ENCODE results near the gene SCMH1. TPM values are rescaled to one million over a fixed set of nuclear protein-coding genes. Genes with fewer than 3 reads are reported as not detected.

The SCMH1 gene
- total RNA-seq, 1 donor from 2014 or later, result 21.2 TPM

GRCh38 chr1:41009466-41009865 lies 232.6 kb downstream of the SCMH1 start:
- intact Hi-C loops (cut with micrococcal nuclease), result no loop called here

- intact Hi-C loops (cut with micrococcal nuclease), result no loop called here
These were observed 234.9 kb downstream of the SCMH1 start for GRCh38 chr1:41006942-41007865.

- intact Hi-C loops (cut with micrococcal nuclease), result no loop called here
These were observed 236.2 kb downstream of the SCMH1 start for GRCh38 chr1:41005876-41006275.

GRCh38 chr1:41003640-41004220 lies 238.4 kb downstream of the SCMH1 start:
- intact Hi-C loops (cut with micrococcal nuclease), result loop anchor here (1.0 to 5.0 kb wide), 2 partner anchors 23 to 239 kb away; partner anchors contain the start of gene SCMH1

GRCh38 chr1:41003127-41003639 lies 238.9 kb downstream of the SCMH1 start:
- intact Hi-C loops (cut with micrococcal nuclease), result loop anchor here (1.0 to 5.0 kb wide), 2 partner anchors 23 to 239 kb away; partner anchors contain the start of gene SCMH1

- intact Hi-C loops (cut with micrococcal nuclease), result no loop called here
These were observed 243.4 kb downstream of the SCMH1 start for GRCh38 chr1:40998668-40999067.

GRCh38 chr1:40997096-40997495 lies 245.0 kb downstream of the SCMH1 start:
- intact Hi-C loops (cut with micrococcal nuclease), result no loop called here

- intact Hi-C loops (cut with micrococcal nuclease), result no loop called here
These were observed 253.0 kb downstream of the SCMH1 start for GRCh38 chr1:40989066-40989465.

- intact Hi-C loops (cut with micrococcal nuclease), result no loop called here
These were observed 253.8 kb downstream of the SCMH1 start for GRCh38 chr1:40988280-40988679.

GRCh38 chr1:40987439-40988276 lies 254.4 kb downstream of the SCMH1 start:
- intact Hi-C loops (cut with micrococcal nuclease), result no loop called here

GRCh38 chr1:40986956-40987355 lies 255.2 kb downstream of the SCMH1 start:
- intact Hi-C loops (cut with micrococcal nuclease), result no loop called here

- intact Hi-C loops (cut with micrococcal nuclease), result no loop called here
These were observed 255.8 kb downstream of the SCMH1 start for GRCh38 chr1:40986328-40986783.

- intact Hi-C loops (cut with micrococcal nuclease), result no loop called here
These were observed 256.2 kb downstream of the SCMH1 start for GRCh38 chr1:40985875-40986274.

- intact Hi-C loops (cut with micrococcal nuclease), result no loop called here
These were observed 256.9 kb downstream of the SCMH1 start for GRCh38 chr1:40985161-40985560.

- intact Hi-C loops (cut with micrococcal nuclease), result no loop called here
These were observed 257.6 kb downstream of the SCMH1 start for GRCh38 chr1:40984531-40984930.

GRCh38 chr1:40984066-40984465 lies 258.0 kb downstream of the SCMH1 start:
- intact Hi-C loops (cut with micrococcal nuclease), result no loop called here

GRCh38 chr1:40983286-40983685 lies 258.8 kb downstream of the SCMH1 start:
- intact Hi-C loops (cut with micrococcal nuclease), result no loop called here

GRCh38 chr1:40982721-40983120 lies 259.4 kb downstream of the SCMH1 start:
- intact Hi-C loops (cut with micrococcal nuclease), result no loop called here

- intact Hi-C loops (cut with micrococcal nuclease), result no loop called here
These were observed 260.2 kb downstream of the SCMH1 start for GRCh38 chr1:40981691-40982448.

- intact Hi-C loops (cut with micrococcal nuclease), result loop anchor here (1.0 kb wide), 1 partner anchor 23 kb away; no protein-coding TSS in a partner anchor
These were observed 261.5 kb downstream of the SCMH1 start for GRCh38 chr1:40980453-40981121.
